HFFc6 (cell line): ENCODE data around the gene PALM. TPM values are rescaled to one million over a fixed set of nuclear protein-coding genes. Genes with fewer than 3 reads are reported as not detected.
"Not testable (repeated sequence)": the region's sequence is repeated elsewhere in the genome, so short reads cannot be mapped to it uniquely, and the experiment has no call there.

ENCODE experiments used
- DNase-seq: peaks from one replicate; pipeline ENCODE4 v3.0.0-alpha.2; 2018
- H3K27ac Mint-ChIP-seq: 2 replicates; pipeline ENCODE4 v1.8.0; 2020; ENCODE audit warnings: mild to moderate bottlenecking, mixed read lengths
- H3K27me3 Mint-ChIP-seq: 2 replicates; pipeline ENCODE4 v1.8.0; 2021; ENCODE audit warnings: mild to moderate bottlenecking, moderate library complexity, mixed read lengths; ENCODE audit not compliant: insufficient read depth
- H3K36me3 Mint-ChIP-seq: 2 replicates; pipeline ENCODE4 v1.8.0; 2021; ENCODE audit warnings: low read depth, mixed read lengths
- H3K4me1 Mint-ChIP-seq: 2 replicates; pipeline ENCODE4 v1.8.0; 2020; ENCODE audit warnings: low read depth, mixed read lengths
- H3K4me3 Mint-ChIP-seq: 2 replicates; pipeline ENCODE4 v1.8.0; 2020; ENCODE audit warnings: mild to moderate bottlenecking, moderate library complexity, mixed read lengths
- H3K9me3 Mint-ChIP-seq: 2 replicates; pipeline ENCODE4 v1.8.0; 2020; ENCODE audit warnings: mild to moderate bottlenecking, mixed read lengths
- CTCF ChIP-seq: fragments of 200-600 bp; sonication (generic); IDR thresholded peaks from 2 replicates; pipeline ENCODE4 v1.5.0; 2021; ENCODE audit warnings: antibody characterized with exemption, mild to moderate bottlenecking
- total RNA-seq, 6 experiments: library from RNA; stranded (reverse); fragmentation: NEBNext Ultra II Directional; extraction: Animal tissue kit (Norgen Biotek cat#: 25700); gene quantifications; 2 replicates in 1 of 6; 3 replicates in 5 of 6; pipeline ENCODE4 v1.2.3, GENCODE V29; 2021

The PALM gene
- total RNA-seq, 6 experiments from 2014 or later = 0.14 to 0.15 TPM; not detected in 4

GRCh38 chr19:743168-743687 is 34.5 kb downstream of the PALM start:
- Mint-ChIP-seq H3K4me1 (no peaks in the 10 kb centered on the region), H3K36me3 (no peaks in the 10 kb centered on the region; the same call in 1 of the 2 replicates), H3K27ac (no peak overlapping the region), H3K9me3 (peaks cover 24% of the 10 kb centered on the region), H3K4me3 (no peak overlapping the region), H3K27me3 (no peaks in the 10 kb centered on the region; the same call in 1 of the 2 replicates)
- DNase-seq = no peak
- TF ChIP-seq CTCF = no peak

DNA sequence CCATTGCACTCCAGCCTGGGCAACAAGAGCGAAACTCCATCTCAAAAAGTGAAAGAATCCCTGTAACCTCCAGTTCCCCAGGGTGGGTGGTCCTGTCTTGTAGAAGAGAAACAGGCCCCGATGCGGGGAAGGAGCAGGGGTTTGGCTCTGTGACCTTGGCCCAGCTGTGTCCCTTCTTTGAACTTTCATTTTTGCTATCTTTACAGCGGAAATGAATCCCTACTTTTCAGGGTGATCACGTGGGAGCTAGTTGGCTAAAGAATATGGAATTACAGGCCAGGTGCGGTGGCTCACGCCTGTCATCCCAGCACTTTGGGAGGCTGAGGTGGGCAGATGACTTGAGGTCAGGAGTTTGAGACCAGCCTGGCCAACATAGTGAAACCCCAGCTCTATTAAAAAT is 36.4 kb downstream of the PALM start:
- not testable (repeated sequence) for H3K27ac Mint-ChIP-seq, H3K27me3 Mint-ChIP-seq, H3K4me1 Mint-ChIP-seq, H3K36me3 Mint-ChIP-seq, DNase-seq, H3K4me3 Mint-ChIP-seq
- peaks cover 24% of the 10 kb centered on the region for H3K9me3 Mint-ChIP-seq

GRCh38 chr19:746208-746819 is 37.6 kb downstream of the PALM start:
- no peak for TF ChIP-seq CTCF
- Mint-ChIP-seq H3K9me3 (peaks cover 24% of the 10 kb centered on the region), H3K4me1 (peaks cover under 1% of the 10 kb centered on the region), H3K27ac (no peak overlapping the region), H3K4me3 (no peak overlapping the region), H3K36me3 (no peaks in the 10 kb centered on the region; the same call in 1 of the 2 replicates), H3K27me3 (no peaks in the 10 kb centered on the region)
- no peak for DNase-seq

- no peak for DNase-seq
- H3K9me3 Mint-ChIP-seq = peaks cover 24% of the 10 kb centered on the region
- TF ChIP-seq CTCF = no peak
- no peak overlapping the region for H3K4me3 Mint-ChIP-seq
- H3K36me3 Mint-ChIP-seq = no peaks in the 10 kb centered on the region; the same call in 1 of the 2 replicates
- no peaks in the 10 kb centered on the region; the same call in 1 of the 2 replicates for H3K27me3 Mint-ChIP-seq
- peaks cover 7% of the 10 kb centered on the region for H3K4me1 Mint-ChIP-seq
- H3K27ac Mint-ChIP-seq = no peak overlapping the region
Observed at GRCh38 chr19:746956-747355, 38.2 kb downstream of the PALM start.

- no peak for DNase-seq
- H3K9me3 Mint-ChIP-seq = peaks cover 24% of the 10 kb centered on the region
- H3K27me3 Mint-ChIP-seq = no peaks in the 10 kb centered on the region; the same call in 1 of the 2 replicates
- H3K27ac Mint-ChIP-seq = no peak overlapping the region
- H3K36me3 Mint-ChIP-seq = no peaks in the 10 kb centered on the region; the same call in 1 of the 2 replicates
- peaks cover 9% of the 10 kb centered on the region for H3K4me1 Mint-ChIP-seq
- no peak overlapping the region for H3K4me3 Mint-ChIP-seq
- no peak for TF ChIP-seq CTCF
Observed at GRCh38 chr19:747432-748273, 38.9 kb downstream of the PALM start.

- H3K27me3 Mint-ChIP-seq = no peaks in the 10 kb centered on the region; the same call in none of the 2 replicates
- no peak for DNase-seq
- H3K36me3 Mint-ChIP-seq = no peaks in the 10 kb centered on the region; the same call in 1 of the 2 replicates
- peaks cover 24% of the 10 kb centered on the region for H3K9me3 Mint-ChIP-seq
- no peak overlapping the region for H3K4me3 Mint-ChIP-seq
- no peak for TF ChIP-seq CTCF
- H3K27ac Mint-ChIP-seq = no peak overlapping the region
- peaks cover 15% of the 10 kb centered on the region for H3K4me1 Mint-ChIP-seq
Observed at GRCh38 chr19:748274-748598, 39.5 kb downstream of the PALM start.
